CD1c-positive myeloid dendritic cell (primary cell): Measurements from ENCODE around the gene B4GALNT2.
A peak's percentile ranks its signal among the peaks of the same experiment; 100 is the strongest.
"Not testable (repeated sequence)": the region's sequence is repeated elsewhere in the genome, so short reads cannot be mapped to it uniquely, and the experiment has no call there.

Experiments used
- DNase-seq: peaks from one replicate; pipeline ENCODE4 v3.0.0-alpha.2; 2016; ENCODE audit errors: extremely low spot score

The B4GALNT2 gene

DNA sequence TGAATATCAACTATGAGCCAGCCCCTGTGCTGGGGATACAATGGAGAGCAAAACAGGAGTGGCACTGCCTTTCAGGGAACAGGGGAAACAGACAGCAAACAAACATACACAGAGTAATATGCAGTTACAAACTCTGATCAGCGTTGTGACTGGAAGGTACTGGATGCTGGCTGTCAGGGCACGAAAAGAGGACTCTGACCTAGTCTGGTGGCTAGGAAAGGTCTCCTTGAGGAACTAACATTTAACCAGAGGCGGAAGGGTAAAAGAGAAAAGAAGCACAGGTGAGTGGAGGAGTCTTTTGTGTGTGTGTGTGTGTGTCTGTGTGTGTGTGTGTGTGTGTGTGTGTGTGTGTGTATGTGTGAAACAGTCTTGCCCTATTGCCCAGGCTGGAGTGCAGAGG lies 12.4 kb upstream of the B4GALNT2 start:
- no peak for DNase-seq

DNA sequence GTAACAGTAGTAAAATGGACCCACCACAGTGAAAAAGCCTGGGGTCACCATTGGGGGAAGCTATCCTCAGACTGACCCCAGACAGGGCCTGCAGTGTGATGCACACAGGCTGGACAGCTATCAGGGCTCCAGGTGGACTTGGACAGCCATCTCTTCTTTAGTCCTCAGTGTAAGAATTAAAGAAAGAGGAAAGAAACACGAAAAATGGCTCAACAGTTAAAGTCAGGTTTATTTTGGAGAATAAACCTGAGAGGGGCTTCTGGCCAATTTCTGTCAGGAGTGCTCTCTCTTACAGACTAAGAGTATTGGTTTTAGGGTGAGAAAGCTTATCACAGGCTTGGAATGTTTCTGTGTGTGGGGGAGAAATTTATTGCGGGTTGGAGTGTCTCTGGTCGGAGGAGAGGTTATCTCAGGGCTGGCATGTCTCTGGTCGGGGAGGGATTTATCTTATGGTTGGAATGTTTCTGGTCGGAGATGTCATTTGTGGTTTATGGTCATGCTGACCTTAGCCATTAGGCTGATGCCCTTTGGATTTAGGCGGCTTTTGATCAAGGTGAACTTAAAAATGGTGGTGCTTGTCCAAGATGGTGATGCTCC lies 10.8 kb upstream of the B4GALNT2 start:
- DNase-seq, result no peak

DNA sequence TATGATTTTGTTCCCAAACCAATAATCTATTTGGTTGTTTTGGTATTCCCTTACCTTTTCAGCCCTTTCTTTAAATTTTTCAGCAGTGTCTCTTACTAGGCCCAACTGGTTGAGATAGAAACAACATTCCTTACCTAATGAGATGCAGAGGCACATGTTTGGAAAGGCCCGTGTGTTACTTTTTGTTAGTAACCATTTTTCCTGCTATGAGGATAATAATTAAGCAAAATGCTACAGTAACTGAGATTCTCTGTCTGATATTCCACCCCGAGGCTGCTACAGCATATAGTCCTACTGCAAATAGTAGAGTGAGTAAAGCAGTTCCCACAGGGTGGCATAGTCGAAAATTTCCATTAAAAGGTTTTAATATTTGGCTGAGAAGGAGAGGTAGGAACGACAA lies 10.0 kb upstream of the B4GALNT2 start:
- DNase-seq, result no peak

DNA sequence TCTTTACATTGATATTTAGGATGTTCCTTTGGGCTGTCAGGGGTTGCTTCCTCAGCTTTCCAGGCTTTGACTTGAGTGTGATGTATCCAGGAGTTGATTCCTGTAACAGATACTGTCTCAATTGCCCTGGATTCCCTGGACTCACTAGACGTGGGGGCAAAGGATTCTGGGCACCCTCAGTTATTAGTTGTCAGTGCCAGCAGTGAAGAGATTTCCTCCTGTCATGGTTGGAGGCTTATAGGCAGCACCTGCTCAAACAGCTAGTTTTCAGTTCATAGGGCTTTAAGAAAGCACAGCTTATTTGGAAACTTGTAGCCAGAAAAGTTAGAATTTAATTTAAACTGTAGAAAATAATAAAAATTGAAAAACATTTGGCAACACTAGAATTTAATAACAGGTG lies 9.5 kb upstream of the B4GALNT2 start:
- no peak for DNase-seq

DNA sequence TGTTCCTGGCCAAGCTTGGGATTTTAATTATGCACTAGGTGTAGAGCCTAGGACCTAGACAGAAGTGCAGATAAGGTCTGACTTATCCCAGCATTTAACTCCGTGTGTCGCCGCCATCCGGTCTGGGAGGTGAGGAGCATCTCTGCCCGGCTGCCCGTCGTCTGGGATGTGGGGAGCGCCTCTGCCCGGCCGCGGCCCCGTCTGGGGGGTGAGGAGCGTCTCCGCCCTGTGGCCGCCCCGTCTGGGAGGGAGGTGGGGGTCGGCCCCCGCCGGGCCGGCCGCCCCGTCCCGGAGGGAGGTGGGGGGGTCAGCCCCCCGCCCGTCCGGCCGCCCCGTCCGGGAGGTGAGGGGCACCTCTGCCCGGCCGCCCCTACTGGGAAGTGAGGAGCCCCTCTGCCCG lies 7.1 kb upstream of the B4GALNT2 start:
- DNase-seq, result no peak

DNA sequence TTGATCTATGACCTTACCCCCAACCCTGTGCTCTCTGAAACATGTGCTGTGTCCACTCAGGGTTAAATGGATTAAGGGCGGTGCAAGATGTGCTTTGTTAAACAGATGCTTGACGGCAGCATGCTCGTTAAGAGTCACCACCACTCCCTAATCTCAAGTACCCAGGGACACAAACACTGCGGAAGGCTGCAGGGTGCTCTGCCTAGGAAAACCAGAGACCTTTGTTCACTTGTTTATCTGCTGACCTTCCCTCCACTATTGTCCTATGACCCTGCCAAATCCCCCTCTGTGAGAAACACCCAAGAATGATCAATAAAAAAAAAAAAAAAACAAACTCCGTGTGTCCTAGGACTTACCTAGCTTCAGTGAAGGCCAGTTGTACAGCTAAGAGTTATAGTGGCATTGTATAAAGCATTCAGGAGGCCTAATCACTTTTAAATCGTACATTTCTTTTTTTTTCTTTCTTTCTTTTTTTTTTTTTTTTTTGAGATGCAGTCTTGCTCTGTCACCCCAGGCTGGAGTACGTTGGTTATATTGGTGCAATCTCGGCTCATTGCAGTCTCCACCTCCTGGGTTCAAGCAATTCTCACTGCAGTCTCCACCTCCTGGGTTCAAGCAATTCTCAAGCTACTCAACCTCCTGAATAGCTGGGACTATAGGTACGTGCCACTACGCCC lies 6.2 kb upstream of the B4GALNT2 start:
- not testable (repeated sequence) for DNase-seq

DNA sequence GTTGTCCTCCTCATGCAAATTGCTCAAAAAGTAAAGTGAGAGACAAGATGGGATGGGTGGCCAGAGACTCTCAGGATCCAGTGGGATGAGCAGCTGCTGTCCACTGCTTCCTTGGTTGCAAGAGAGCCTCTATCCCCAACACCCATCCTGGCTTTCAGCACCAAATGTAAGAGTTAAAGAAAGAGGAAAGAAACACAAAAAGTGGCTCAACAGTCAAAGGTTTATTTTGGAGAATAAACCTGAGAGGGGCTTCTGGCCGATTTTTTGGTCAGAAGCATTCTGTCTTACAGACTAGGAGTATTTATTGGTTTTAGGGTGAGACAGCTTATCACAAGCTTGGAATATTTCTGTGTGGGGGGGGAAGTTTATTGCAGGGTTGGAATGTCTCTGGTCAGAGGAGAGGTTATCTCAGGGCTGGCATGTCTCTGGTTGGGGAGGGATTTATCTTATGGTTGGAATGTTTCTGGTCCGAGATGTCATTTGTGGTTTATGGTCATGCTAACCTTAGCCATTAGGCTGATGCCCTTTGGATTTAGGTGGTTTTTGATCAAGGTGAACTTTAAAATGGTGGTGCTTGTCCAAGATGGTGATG lies 3.1 kb upstream of the B4GALNT2 start:
- DNase-seq, result not testable (repeated sequence)

DNA sequence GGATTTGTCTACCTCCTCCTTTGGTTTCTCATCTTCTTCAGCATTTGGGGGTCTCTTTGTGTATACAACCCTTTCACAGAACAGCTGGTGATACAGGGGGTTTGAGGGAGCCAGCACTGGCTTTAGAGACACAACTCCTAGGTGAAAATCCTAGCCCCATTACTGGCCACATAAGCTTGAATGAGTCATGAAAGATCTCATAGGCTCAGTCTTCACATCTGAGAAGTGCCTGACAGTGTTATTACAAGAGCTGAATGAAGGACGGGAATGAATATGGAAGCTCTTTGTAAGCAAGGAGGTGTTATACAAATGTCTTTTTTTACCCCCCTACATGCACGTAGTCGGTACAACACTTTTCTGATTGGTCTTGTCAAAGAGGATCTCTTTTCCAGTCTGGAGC lies 1.7 kb upstream of the B4GALNT2 start:
- no peak for DNase-seq

DNA sequence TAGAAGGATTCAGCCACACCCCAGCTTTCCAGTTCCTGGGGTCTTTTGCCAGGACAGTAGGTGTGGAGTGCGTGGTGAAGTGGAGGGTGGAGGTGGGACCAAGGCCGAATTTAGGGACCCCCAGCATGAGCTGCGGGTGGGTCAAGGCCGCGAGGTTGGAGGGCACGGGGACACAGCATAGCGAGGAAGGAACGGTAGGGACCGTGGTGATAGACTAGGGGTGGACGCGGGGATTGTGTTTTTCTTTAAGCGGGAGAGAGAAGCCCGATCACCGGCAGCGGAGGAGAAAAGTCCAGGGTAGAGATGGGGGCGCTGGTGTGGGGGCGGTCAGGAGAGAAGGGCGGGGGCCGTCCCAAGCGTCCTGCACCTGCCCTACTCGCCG lies 261 bp upstream of the B4GALNT2 start:
- DNase-seq, result no peak

DNA sequence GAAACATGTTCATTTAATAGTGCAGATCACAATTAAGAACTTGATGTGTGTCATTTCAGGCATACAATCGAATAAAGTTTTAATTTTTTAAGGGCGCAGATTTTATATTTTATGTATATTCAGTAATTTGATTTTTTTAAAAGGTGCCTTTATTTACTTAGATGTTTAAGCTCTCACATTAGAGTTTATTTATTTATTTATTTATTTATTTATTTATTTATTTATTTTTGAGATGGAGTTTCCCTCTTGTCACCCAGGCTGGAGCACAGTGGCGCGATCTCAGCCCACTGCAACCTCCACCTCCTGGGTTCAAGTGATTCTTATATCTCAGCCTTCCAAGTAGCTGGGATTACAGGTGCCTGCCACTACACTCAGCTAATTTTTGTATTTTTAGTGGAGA lies 3.8 kb downstream of the B4GALNT2 start:
- no peak for DNase-seq

DNA sequence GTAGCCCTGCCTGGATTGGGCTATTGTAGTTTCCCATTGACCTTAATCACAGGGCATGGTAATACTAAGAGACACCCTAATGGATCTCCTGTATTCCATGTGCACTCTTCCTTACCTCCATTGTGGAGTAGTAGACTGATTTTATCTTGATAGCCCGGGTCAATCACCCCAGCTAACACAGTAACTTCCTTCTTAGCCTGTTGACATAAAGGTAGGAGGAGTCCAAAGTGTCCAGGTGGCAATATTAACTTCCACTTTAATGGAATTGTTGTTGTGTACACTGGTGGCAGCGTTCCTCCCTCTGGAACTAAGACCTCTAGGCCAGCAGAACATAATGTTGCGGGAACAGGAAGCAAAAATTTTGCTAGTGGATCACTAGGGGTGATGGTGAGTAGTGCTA lies 13.1 kb downstream of the B4GALNT2 start:
- not testable (repeated sequence) for DNase-seq

DNA sequence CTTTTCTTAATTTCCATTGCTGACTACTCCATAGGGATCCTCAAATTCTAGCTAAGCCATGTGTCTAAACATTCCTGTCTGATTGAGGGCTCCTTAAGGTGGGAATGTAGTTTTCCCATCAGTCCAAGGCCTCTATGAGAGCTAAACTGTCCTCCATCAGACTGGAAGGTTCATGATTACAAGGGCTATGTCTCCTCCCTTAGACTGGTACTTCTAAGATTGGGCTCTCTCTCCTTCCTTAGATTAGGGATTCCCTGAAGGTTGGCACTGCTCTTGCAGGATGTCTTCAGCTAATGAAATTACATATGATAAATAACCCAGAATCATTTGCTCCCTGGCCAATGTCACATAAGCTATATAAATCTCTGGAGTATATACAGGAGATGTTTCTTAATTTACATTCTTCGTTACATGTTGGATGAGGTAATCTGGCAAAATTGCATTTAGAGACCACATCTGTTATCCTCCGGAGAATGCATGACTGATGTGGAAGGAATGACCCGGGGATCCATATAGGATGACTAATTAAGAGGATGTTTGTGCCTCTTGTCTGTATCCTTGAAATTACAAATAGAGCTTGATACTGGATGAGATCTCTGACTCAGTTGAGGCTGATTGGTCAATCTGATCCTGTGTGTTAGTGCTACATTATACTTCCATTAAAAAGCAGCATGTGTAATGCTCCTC lies 14.2 kb downstream of the B4GALNT2 start:
- DNase-seq, result no peak

DNA sequence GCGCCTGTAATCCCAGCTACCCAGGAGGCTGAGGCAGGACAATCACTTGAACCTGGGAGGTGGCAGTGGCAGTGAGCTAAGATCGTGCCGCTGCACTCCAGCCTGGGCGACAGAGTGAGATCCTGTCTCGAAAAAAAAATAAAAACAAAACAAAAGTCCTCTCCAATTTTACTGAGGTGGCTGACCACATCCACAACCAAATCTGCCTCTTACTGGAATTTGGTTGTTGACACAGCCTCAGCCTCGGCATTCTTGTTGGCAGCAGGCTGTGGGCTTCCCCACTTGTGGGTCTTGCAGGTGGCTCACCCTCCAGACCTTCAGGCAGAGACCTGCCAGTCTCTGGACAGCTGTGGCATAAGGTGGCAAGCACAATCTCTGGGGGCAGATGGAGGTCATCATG lies 15.6 kb downstream of the B4GALNT2 start:
- DNase-seq, result no peak

DNA sequence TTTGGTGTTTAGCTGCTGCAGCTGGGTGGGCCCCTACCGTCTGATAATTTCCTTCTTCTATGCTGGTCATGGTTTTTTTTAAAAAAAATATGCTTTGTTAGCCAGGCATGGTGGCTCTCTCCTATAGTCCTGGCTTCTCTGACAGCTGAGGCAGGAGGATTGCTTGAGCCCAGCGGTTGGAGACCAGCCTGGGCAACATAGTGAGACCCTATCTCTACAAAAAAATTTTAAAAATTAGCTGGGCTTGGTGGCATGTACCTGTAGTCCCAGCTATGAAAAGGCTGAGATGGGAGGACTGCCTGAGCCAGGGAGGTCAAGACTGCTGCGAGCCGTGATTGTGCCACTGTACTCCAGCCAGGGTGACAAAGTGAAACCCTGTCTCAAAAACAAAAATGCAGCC lies 19.4 kb downstream of the B4GALNT2 start:
- DNase-seq, result no peak

DNA sequence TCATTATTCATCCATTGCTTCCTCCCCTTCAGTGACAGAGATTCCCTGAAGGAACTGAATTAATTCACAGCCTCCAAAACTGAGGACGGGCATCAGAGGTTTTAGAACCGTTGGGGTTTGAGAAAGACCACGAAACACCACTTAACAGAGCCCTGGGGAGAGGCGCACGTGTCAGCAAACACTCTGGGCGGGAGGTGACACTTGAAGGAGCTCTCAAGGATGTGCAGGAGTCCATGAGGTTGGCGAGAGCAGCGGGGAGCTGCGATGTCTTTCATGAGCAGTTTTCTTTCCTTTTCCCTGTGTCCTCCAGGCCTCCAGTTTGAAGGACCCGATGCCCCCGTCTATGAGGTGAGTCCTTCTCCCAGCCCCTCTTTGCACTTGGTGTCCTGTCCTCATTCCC lies 23.7 kb downstream of the B4GALNT2 start:
- DNase-seq, result no peak

DNA sequence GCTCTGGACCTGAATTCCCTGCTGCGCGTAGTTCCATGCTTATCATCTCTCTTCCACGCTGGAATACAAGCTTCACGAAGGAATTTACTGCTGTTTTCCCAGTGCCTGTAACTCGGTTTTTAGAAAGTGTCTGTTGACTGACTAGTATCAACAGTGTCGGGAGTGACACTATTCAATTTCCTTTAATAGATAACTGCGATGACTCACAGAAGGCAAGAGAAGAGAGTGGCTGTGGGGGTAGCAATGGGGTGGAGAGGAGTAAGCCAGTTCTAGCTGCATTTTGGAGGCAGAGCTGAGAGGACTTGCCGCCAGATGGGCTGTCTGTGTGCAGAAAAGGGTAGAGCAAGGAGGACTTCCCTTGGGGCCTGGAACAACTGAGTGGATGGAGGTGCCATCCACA lies 25.2 kb downstream of the B4GALNT2 start:
- DNase-seq, result no peak

DNA sequence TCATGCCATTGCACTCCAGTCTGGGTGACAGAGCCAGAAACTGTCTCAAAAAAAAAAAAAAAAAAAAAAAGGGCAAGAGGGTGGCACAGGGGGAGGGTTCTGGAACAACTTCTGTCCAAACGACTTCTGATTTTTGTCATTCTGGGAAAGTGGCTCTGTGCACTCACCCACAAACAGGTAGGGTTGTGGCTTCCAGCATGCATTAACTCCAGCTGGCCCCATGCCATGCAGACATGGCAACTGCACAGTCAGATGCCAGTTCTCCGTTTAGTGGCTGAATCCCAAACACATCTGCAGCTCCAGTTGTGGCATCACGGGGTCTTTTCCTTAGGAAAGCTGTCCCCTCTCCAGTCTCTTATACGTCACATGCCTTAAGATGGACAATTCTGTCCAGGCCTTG lies 30.3 kb downstream of the B4GALNT2 start:
- DNase-seq, result no peak

DNA sequence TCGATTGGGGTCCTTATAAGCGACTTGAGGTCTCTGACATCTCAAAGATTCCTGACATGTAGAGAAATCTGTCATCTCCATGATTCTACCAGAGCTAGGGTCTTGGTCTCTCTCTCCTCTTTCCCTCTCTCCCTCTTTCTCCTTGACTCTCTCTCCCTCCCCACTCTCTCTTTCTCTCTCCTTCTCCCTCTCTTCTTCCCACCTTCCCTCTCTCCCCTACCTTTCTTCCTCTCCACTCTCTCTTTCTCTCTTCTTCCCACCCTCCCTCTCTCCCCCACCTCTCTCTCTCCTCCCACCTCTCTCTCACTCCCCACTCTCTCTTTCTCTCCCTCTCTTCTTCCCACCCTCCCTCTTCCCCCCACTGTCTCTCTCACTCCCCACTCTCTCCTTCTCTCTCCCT lies 32.6 kb downstream of the B4GALNT2 start:
- DNase-seq, result no peak

DNA sequence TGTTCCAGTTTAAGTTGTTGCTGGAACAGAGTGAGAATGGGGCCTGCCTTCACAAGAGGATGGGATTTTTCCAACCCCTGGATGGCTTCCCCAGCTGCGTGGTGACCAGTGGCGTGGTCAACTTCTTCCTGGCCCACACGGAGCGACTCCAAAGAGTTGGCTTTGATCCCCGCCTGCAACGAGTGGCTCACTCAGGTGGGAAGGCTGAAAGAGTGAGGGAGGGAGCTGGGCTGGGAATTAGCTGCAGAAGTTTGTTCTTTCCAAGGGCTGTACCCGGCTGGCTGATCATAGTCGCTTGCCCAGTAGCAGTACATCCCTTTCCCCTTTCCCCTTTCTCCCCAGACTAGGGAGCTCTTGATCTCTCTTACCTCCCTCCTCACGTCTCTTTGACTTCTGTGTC lies 36.1 kb downstream of the B4GALNT2 start:
- no peak for DNase-seq

DNA sequence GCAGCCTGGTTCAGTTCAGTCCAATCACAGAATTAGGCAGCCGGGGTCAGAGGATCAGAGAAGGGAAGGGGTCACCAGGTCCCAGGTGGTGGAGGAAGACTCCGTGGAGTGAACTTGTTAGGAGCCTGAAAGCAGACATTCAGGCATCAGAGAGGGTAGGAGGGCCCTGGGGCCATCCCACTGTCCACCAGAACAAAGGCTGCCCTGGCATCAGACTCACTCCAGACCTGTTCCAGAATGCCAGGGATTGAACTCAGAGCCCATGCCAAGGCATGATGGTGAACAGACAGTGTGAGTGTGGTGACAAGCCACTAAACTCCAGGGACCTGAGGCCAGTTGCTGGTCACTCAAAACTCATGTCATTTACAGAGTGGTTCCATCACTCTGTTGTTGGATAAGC lies 37.6 kb downstream of the B4GALNT2 start:
- no peak for DNase-seq

DNA sequence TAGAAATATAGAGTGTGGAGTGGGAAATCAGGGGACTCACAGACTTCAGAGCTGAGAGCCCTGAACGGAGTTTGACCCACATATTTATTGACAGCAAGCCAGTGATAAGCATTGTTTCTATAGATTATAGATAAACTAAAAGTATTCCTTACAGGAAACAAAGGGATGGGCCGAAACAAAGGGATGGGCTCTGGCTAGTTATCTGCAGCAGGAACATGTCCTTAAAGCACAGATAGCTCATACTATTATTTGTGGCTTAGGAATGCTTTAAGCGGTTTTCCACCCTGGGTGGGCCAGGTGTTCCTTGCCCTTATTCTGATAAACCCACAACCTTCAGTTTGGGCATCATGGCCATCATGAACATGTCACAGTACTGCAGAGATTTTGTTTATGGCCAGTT lies 38.1 kb downstream of the B4GALNT2 start:
- not testable (repeated sequence) for DNase-seq

DNA sequence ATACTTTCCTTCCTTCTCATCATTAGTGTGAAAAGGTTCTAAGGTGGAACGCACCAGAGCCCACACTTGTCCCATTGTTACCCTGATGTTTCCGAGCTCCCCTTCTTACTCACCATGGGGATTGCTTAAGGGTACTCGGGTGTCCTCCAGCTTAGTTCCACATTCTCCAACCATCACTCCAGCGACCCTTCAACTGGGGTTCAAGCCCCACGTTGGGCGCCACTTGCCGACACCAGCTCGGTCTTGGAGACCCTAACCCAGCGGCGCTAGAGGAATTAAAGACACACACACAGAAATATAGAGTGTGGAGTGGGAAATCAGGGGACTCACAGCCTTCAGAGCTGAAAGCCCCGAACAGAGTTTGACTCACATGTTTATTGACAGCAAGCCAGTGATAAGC lies 43.4 kb downstream of the B4GALNT2 start:
- not testable (repeated sequence) for DNase-seq

DNA sequence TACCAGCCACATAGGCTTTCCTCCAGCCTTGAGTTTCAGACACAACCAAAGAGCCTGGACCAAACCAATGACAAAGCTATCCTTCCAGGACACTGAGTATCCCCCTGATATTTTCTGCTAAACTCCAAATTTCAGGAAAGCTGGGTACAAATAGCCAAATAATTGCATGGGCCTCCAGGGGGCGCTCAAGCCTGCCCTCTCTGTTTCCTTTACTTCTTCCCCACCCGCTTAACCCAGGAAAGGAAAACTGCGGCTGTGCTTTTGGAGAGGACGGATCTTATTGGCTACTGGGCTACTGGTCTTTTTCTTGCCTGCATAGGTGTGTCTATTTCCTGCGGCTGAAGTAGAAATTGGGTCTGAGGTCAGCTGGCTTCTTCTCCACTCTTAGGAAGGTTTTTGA lies 47.7 kb downstream of the B4GALNT2 start:
- DNase-seq, result peak; percentile 75
